Erythroblast (primary cell): Measurements from ENCODE around the gene ZFYVE21.
"Not testable (repeated sequence)": the region's sequence is repeated elsewhere in the genome, so short reads cannot be mapped to it uniquely, and the experiment has no call there.

Experiments used
- GATA1 ChIP-seq: IDR thresholded peaks from 2 replicates; pipeline ENCODE4 v1.6.1; 2011; ENCODE audit warnings: low read depth, mild to moderate bottlenecking, control low read depth, low read length, moderate library complexity
- POLR2A ChIP-seq: IDR thresholded peaks from 2 replicates; pipeline ENCODE4 v1.6.1; 2011; ENCODE audit warnings: mild to moderate bottlenecking, low read length

GRCh38 chr14:103776319-103776718 lies 60.7 kb downstream of the ZFYVE21 start:
- TF ChIP-seq POLR2A, GATA1: not testable (repeated sequence)
